Erythroblast (primary cell): ENCODE data around the gene WDR70.
"Not testable (repeated sequence)": the region's sequence is repeated elsewhere in the genome, so short reads cannot be mapped to it uniquely, and the experiment has no call there.

Experiments used
- DNase-seq, 2 experiments: peaks; one replicate each; lab custom pipeline; 2025; lab: John Stamatoyannopoulos, UW
- GATA1 ChIP-seq: IDR thresholded peaks from 2 replicates; pipeline ENCODE4 v1.6.1; 2011; ENCODE audit warnings: low read depth, mild to moderate bottlenecking, control low read depth, low read length, moderate library complexity
- POLR2A ChIP-seq: IDR thresholded peaks from 2 replicates; pipeline ENCODE4 v1.6.1; 2011; ENCODE audit warnings: mild to moderate bottlenecking, low read length

Gene WDR70

DNA sequence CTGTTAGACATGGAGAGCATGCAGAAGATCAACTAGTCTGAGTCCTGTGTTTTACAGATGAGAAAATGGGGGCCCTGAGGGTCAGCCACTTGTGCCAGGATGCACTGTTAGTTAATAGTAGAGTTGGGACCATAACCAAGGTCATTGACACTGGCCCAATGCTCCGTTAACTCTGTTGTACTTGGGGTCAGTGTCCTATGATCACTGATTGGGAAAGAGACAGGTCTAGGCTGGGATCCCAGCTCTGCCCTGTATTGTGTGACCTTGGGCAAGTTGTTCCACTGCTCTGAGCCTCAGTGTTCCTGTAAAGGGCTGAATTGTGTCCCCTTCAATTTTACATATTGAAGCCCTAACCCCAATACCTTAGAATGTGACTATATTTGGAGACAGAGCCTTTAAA, 390.7 kb downstream of the WDR70 start:
- TF ChIP-seq GATA1 (no peak), POLR2A (no peak)
- no peak for DNase-seq

DNA sequence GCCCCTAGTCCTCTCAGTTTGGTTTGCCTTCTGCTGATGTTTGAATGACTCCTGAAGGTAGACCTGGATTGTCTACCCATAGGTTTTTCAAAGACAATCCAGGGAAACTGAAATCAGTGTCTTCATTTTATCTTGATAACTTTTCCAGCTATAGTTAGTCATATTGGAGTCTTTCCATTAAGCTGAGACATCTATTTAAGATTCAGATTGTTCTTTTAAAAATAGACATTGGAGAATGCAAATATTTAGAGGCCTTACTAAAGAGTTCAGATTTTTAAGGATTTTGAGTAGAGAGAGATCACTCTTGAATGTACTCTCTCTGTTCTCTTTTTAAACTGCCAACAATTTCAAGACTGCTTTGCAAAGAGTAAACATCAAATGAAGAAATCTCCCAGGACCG, 391.7 kb downstream of the WDR70 start:
- TF ChIP-seq POLR2A (no peak), GATA1 (no peak)
- no peak for DNase-seq

GRCh38 chr5:37771203-37771611, 392.1 kb downstream of the WDR70 start:
- TF ChIP-seq POLR2A, result no peak
- no peak for TF ChIP-seq GATA1
- no peak for DNase-seq

DNA sequence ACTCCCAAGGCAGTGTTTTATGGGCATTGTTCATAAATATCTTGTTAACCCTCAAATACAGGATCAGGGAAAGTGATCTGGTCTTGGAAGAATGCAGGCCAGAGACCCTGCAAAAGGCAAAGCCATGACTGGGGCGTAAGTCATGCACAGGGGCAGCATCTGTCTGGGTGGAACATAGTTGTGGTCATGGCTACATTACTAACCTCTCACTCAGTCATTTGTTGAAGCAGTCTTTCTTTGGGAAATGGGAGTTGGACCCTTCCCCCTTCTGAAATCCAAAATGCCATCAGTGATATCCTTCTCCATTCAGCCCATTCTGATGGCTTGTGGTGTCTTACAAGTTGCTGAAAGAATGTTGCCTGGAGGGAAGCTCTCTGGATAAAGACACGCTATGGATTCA, 392.6 kb downstream of the WDR70 start:
- DNase-seq, result no peak

DNA sequence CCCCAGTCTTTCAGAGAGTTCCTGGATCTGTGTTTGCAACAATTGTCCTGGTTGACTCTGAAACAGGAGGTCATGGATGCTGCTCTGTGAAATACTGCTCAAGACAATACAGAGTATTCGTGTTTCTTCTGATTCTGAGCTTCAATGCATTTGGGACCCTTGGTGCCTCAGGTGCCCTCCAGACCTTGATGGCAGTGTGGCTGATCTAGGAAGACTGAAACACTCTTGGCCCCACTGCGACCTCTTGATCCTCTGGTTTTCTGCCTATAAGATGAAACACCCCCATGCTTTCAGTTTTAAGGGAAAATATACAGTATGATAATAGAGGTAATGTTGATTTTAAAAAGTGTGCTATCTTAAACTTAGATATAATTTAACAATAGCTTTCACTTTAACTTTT, 393.1 kb downstream of the WDR70 start:
- TF ChIP-seq GATA1 (no peak), POLR2A (no peak)
- no peak for DNase-seq

More for the DNA sequence above, 392.6 kb downstream of the WDR70 start:
- TF ChIP-seq POLR2A, result no peak
- TF ChIP-seq GATA1, result no peak

GRCh38 chr5:37773809-37774208, 394.7 kb downstream of the WDR70 start:
- TF ChIP-seq GATA1, result no peak
- TF ChIP-seq POLR2A, result no peak

DNA sequence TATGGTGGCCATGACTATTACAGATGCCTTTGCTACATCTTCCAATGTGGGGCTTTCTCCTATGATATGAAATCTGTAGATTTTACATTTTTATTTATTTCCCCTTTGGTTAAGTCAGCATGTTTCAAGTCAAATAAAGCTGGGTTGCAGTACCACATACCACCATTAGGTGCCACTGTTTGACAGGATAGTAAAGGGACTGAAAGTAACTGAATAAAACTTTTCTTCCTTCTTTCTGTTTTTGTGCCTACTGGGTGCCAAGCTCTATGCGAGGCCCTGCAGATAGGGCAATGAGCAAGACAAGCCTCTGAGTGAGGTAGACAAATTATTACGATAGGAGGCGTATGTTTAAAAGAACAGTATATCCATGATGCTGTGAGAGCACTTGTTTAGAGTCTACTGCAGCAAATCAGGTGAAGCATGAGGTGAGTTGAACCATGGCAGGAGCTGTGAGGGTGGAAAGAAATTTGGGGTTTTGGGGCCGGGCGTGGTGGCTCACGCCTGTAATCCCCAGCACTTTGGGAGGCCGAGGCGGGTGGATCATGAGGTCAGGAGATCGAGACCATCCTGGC, 395.9 kb downstream of the WDR70 start:
- no peak for TF ChIP-seq POLR2A
- TF ChIP-seq GATA1, result no peak
- DNase-seq, result peak; percentile 41 to 43

More at GRCh38 chr5:37773809-37774208, 394.7 kb downstream of the WDR70 start:
- DNase-seq, result no peak

DNA sequence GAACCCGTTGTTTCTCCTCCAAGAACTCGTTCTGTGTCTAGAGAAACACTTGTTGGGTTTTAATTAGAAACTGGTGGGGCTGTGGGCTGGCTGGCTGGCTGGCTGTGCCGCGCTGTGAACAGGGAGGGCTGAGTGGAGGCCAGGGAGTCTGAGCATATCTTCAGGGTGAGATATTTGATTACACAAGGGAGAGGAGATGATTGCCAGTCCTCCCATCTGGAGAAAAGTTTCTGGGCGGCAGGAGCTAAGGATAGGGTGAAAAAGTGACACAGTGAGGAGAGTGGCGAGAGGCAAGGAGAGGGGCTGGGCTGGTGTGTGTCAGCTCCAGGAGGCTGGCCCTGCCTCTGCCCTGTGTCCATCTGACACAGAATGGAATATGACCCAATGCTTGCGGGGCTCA, 397.7 kb downstream of the WDR70 start:
- TF ChIP-seq POLR2A (no peak), GATA1 (no peak)

GRCh38 chr5:37777432-37778130, 398.5 kb downstream of the WDR70 start:
- DNase-seq, result no peak

More for the DNA sequence above, 397.7 kb downstream of the WDR70 start:
- no peak for DNase-seq

DNA sequence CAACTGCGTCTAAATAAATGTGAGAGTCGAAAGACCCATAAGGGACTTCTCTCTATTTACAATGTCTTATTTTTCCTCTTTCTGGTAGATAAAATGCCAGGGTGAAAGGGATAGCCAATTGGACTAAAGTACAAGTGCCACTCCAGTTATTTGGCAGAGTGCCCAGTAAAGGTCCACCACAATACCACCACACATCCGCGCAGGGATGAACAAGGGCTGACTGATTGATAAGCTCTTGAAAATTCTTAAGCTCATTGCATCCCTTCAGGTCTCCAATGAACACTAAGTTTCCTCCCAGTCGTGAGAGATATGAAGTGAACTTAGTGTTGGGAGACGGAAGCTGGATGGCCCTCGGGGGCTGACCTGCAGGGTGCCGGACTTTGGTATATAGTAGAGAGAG, 402.3 kb downstream of the WDR70 start:
- DNase-seq, result not testable (repeated sequence)

More at GRCh38 chr5:37777432-37778130, 398.5 kb downstream of the WDR70 start:
- TF ChIP-seq POLR2A (no peak), GATA1 (no peak)

GRCh38 chr5:37786416-37786815, 407.3 kb downstream of the WDR70 start:
- no peak for TF ChIP-seq GATA1
- no peak for TF ChIP-seq POLR2A
- DNase-seq, result no peak

DNA sequence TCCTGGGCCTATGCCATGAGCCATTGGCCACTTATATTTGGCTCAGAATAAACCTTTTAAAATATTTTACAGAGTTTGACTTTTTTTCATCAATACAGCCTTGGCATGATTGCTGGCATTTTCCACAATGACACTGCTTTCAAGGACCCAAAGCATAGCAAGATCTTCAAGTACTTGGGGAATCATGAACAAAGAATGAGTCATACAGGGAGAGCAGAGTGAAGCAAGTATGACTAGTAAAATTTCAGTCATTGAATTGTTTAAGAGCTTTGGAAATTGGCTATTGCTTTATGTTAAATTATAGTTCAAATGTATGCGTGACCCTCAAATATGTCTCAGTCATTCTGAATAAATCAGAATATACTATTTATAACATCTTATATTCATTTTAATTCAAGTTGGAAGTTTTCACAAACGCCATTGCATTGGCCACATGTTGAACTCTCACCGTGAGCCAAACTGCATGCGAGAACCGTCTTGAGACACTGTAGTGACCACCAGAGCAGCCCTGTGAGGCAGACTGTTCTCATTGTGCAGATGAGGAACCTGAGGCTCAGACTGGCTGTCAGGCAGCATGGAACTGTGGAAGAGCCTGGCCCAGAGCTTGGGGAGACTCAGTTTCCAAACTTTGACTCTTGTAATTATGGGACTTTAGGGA, 407.9 kb downstream of the WDR70 start:
- DNase-seq, result no peak
- TF ChIP-seq POLR2A, result no peak
- TF ChIP-seq GATA1, result no peak

DNA sequence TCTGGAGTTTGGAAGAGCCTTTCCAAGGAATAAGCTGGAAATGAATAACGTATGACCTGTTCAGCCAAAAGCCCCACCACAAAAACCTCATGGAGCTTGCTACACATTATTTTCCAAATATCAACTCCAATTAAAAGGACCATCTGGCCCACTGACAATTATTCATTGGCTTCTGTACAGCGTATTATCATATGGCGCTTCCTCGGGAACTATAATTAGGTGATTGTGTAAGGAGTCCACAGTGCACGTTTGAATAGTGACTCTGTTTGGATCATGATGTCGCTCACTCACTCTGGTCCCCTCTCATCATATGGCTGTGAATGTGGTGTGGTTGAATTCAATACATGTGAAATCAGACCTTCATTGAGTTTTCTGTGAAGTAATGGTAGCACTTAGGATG, 408.6 kb downstream of the WDR70 start:
- TF ChIP-seq POLR2A (no peak), GATA1 (no peak)
- DNase-seq, result no peak

- no peak for DNase-seq
- TF ChIP-seq POLR2A (no peak), GATA1 (no peak)
These were observed 410.9 kb downstream of the WDR70 start for GRCh38 chr5:37789991-37790390.
